Activated B cell treated with CpG ODN at 0.5 μM for 24 hours (primary cell): ENCODE results near the gene RPS23. TPM values are rescaled to one million over a fixed set of nuclear protein-coding genes. Genes with fewer than 3 reads are reported as not detected.

ENCODE experiments used
- ATAC-seq: fragments of 200-7000 bp; cut with Tn5 transposase; one replicate; pipeline ENCODE4 v1.10.0; 2021; ENCODE audit warnings: low read depth, mild to moderate bottlenecking, moderate library complexity
- CTCF ChIA-PET: fragments of 350-600 bp; sonication (Branson Sonifier 250); formaldehyde crosslinking; loops from one replicate; lab custom pipeline; 2021; ENCODE audit warnings: antibody characterized with exemption; lab: Charles Lee
- POLR2A ChIA-PET: fragments of 350-600 bp; sonication (Branson Sonifier 250); formaldehyde crosslinking; loops from one replicate; lab custom pipeline; 2021; ENCODE audit warnings: antibody characterized with exemption; lab: Charles Lee
- DNase-seq: peaks from one replicate; pipeline ENCODE4 v3.0.0; 2022
- H3K27ac Mint-ChIP-seq: one replicate; pipeline ENCODE4 v1.8.0; 2020; ENCODE audit warnings: mixed read lengths
- H3K27me3 Mint-ChIP-seq: one replicate; pipeline ENCODE4 v1.8.0; 2021; ENCODE audit warnings: mixed read lengths
- H3K36me3 Mint-ChIP-seq: one replicate; pipeline ENCODE4 v1.8.0; 2021; ENCODE audit warnings: low read depth, mixed read lengths
- H3K4me1 Mint-ChIP-seq: one replicate; pipeline ENCODE4 v1.8.0; 2021; ENCODE audit warnings: mixed read lengths
- H3K4me3 Mint-ChIP-seq: one replicate; pipeline ENCODE4 v1.8.0; 2020; ENCODE audit warnings: mild to moderate bottlenecking, mixed read lengths
- H3K9me3 Mint-ChIP-seq: one replicate; pipeline ENCODE4 v1.8.0; 2020; ENCODE audit warnings: mixed read lengths
- CTCF ChIP-seq: fragments of 200-600 bp; IDR thresholded peaks from one replicate; pipeline ENCODE4 v1.8.0; 2022; ENCODE audit warnings: antibody characterized with exemption, mild to moderate bottlenecking
- intact Hi-C: fragments of 100-400 bp; cut with micrococcal nuclease; formaldehyde crosslinking; loops from one replicate; pipeline ENCODE4 v1.15.1; 2024
- total RNA-seq: library from RNA; stranded (reverse); gene quantifications from 2 replicates; pipeline ENCODE4 v1.2.3, GENCODE V29; 2022

The RPS23 gene
- total RNA-seq, 1 donor from 2014 or later = 4,125 TPM

GRCh38 chr5:82319651-82320376, 41.7 kb upstream of the RPS23 start:
- intact Hi-C loops = no loop called here
- TF ChIP-seq CTCF = no peak
- Mint-ChIP-seq H3K9me3 (no peaks in the 10 kb centered on the region), H3K36me3 (no peaks in the 10 kb centered on the region), H3K4me1 (no peaks in the 10 kb centered on the region), H3K27ac (no peak overlapping the region), H3K27me3 (peaks cover 2% of the 10 kb centered on the region), H3K4me3 (no peak overlapping the region)
- ATAC-seq (no peak), DNase-seq (no peak)
- CTCF ChIA-PET = no interaction called here
- POLR2A ChIA-PET = no interaction called here

GRCh38 chr5:82319192-82319591, 41.0 kb upstream of the RPS23 start:
- ATAC-seq = no peak
- POLR2A ChIA-PET = no interaction called here
- H3K36me3 Mint-ChIP-seq = no peaks in the 10 kb centered on the region
- CTCF ChIA-PET = no interaction called here
- no peaks in the 10 kb centered on the region for H3K9me3 Mint-ChIP-seq
- DNase-seq = no peak
- peaks cover 2% of the 10 kb centered on the region for H3K27me3 Mint-ChIP-seq
- H3K4me1 Mint-ChIP-seq = no peaks in the 10 kb centered on the region
- intact Hi-C loops = no loop called here
- no peak overlapping the region for H3K27ac Mint-ChIP-seq
- no peak overlapping the region for H3K4me3 Mint-ChIP-seq
- no peak for TF ChIP-seq CTCF

- H3K36me3 Mint-ChIP-seq = no peaks in the 10 kb centered on the region
These were observed 37.0 kb upstream of the RPS23 start for GRCh38 chr5:82314964-82315758.

DNA sequence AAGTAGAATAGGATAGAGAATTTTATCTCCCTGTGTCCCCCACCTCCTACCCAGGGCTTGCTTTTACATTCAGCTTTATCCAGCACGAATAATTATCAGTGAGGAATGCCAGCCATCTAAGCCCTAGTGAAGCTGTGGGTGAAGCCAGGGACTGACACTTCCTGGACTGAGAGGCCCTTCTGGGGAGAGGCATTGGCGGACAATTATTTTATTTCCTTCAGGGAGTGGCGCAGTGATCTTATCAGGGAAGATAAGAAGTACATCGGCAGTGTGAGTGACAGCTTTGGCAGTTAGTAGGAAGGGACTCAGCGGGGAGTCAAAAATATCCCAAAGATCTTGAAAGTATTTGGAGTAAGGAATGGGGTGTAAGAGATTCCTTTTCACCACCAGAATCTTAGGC, 34.9 kb upstream of the RPS23 start:
- H3K4me1 Mint-ChIP-seq = no peaks in the 10 kb centered on the region
- CTCF ChIA-PET = no interaction called here
- intact Hi-C loops = no loop called here
- H3K27me3 Mint-ChIP-seq = no peaks in the 10 kb centered on the region
- DNase-seq (no peak), ATAC-seq (no peak)
- H3K9me3 Mint-ChIP-seq = peaks cover 5% of the 10 kb centered on the region
- peaks cover 3% of the 10 kb centered on the region for H3K36me3 Mint-ChIP-seq
- TF ChIP-seq CTCF = no peak
- POLR2A ChIA-PET = no interaction called here
- no peak overlapping the region for H3K27ac Mint-ChIP-seq
- H3K4me3 Mint-ChIP-seq = no peak overlapping the region

More at GRCh38 chr5:82314964-82315758, 37.0 kb upstream of the RPS23 start:
- no peak overlapping the region for H3K4me3 Mint-ChIP-seq
- no peak for ATAC-seq
- DNase-seq = no peak
- no peak overlapping the region for H3K27ac Mint-ChIP-seq
- H3K4me1 Mint-ChIP-seq = no peaks in the 10 kb centered on the region
- intact Hi-C loops = no loop called here
- H3K9me3 Mint-ChIP-seq = no peaks in the 10 kb centered on the region
- peaks cover 2% of the 10 kb centered on the region for H3K27me3 Mint-ChIP-seq
- POLR2A ChIA-PET = no interaction called here
- TF ChIP-seq CTCF = no peak
- CTCF ChIA-PET = no interaction called here

DNA sequence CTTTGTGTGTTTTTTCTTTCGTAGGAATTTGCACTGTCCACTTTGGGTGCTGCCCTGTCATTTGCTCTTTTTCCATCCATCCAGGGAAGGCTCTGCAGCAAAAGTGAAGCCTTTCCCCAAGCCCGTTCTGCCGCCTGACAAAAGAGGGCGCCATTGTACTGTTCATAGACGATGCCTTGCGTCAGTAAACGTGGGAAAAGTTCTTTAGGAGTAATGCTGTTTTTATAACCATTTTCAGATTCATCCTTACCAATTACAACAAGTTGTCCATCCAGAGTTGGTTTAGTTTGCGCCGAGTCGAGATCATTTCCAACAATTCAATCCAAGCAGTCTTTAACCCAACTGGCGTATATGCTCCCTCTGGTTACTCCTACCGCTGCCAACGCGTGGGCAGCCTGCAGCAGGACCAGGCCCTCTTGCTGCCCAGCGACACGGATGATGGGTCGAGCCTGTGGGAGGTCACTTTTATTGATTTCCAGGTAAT, 34.3 kb upstream of the RPS23 start:
- Mint-ChIP-seq H3K4me3 (no peak overlapping the region), H3K27ac (no peak overlapping the region), H3K4me1 (no peaks in the 10 kb centered on the region), H3K9me3 (peaks cover 5% of the 10 kb centered on the region), H3K27me3 (no peaks in the 10 kb centered on the region), H3K36me3 (peaks cover 3% of the 10 kb centered on the region)
- intact Hi-C loops = no loop called here
- ChIA-PET CTCF (no interaction called here), POLR2A (no interaction called here)
- TF ChIP-seq CTCF = no peak
- ATAC-seq = no peak
- no peak for DNase-seq
